Caco-2 (cell line): ENCODE data around the gene SNCA. TPM values are rescaled to one million over a fixed set of nuclear protein-coding genes. Genes with fewer than 3 reads are reported as not detected.

Experiments used
- BruUV-seq: library from RNA; stranded (reverse); fragments of 400-500 nt; replicated peaks from 2 replicates; lab custom pipeline; 2021; lab: Mats Ljungman, UMichigan
- CTCF ChIA-PET: fragments of 300-600 bp; sonication (Branson Sonifier 250); formaldehyde crosslinking; loops from one replicate; lab custom pipeline; 2022; ENCODE audit warnings: antibody characterized with exemption; lab: Charles Lee
- POLR2A ChIA-PET: fragments of 300-600 bp; sonication (Branson Sonifier 250); formaldehyde crosslinking; loops from one replicate; lab custom pipeline; 2022; ENCODE audit warnings: antibody characterized with exemption; lab: Charles Lee
- DNase-seq, 2 experiments: peaks; one replicate each; pipeline versions ENCODE4 v3.0.0 to v3.0.0-alpha.2; 2020 to 2022
- H3K27me3 ChIP-seq: replicated peaks from 2 replicates; pipeline ENCODE4 v1.6.0; 2011; ENCODE audit warnings: low read length; ENCODE audit not compliant: control insufficient read depth, insufficient read depth
- H3K36me3 ChIP-seq: 2 replicates; pipeline ENCODE4 v1.5.1; 2011; ENCODE audit warnings: low read length; ENCODE audit not compliant: control insufficient read depth, insufficient read depth
- H3K4me1 ChIP-seq: fragments of 250-450 bp; sonication (Bioruptor Pico); 2 replicates; pipeline ENCODE4 v1.5.1; 2020; ENCODE audit warnings: mild to moderate bottlenecking
- H3K4me3 ChIP-seq: 2 replicates; pipeline ENCODE4 v1.5.1; 2011; ENCODE audit warnings: low read depth, mild to moderate bottlenecking, control low read depth, low read length
- H3K9me3 ChIP-seq: fragments of 250-450 bp; sonication (Bioruptor Pico); 2 replicates; pipeline ENCODE4 v1.5.1; 2020; ENCODE audit warnings: mild to moderate bottlenecking, moderate library complexity
- H3K27ac Mint-ChIP-seq: one replicate; pipeline ENCODE4 v1.8.0; 2022; ENCODE audit warnings: mixed read lengths; ENCODE audit not compliant: unreplicated experiment
- H3K27me3 Mint-ChIP-seq: one replicate; pipeline ENCODE4 v1.8.0; 2022; ENCODE audit warnings: mixed read lengths; ENCODE audit not compliant: insufficient read depth, unreplicated experiment
- H3K36me3 Mint-ChIP-seq: one replicate; pipeline ENCODE4 v1.8.0; 2022; ENCODE audit warnings: mild to moderate bottlenecking, mixed read lengths; ENCODE audit not compliant: insufficient read depth, unreplicated experiment
- H3K4me1 Mint-ChIP-seq: one replicate; pipeline ENCODE4 v1.8.0; 2022; ENCODE audit warnings: low read depth, mixed read lengths; ENCODE audit not compliant: unreplicated experiment
- H3K4me3 Mint-ChIP-seq: one replicate; pipeline ENCODE4 v1.8.0; 2022; ENCODE audit warnings: mild to moderate bottlenecking, moderate library complexity, mixed read lengths; ENCODE audit not compliant: unreplicated experiment
- H3K9me3 Mint-ChIP-seq: one replicate; pipeline ENCODE4 v1.8.0; 2022; ENCODE audit warnings: mixed read lengths; ENCODE audit not compliant: unreplicated experiment
- CTCF ChIP-seq, 2 experiments: fragments of 200-600 bp in 1 of 2; IDR thresholded peaks; 1 replicate in 1 of 2; 2 replicates in 1 of 2; pipeline versions ENCODE4 v1.5.1 to v1.8.0; 2011 to 2022; ENCODE audit warnings: antibody characterized with exemption in 1 of 2, control low read depth in 1 of 2, inconsistent platforms in 1 of 2, low read depth in 1 of 2, low read length in 1 of 2, mild to moderate bottlenecking in 1 of 2, moderate library complexity in 1 of 2; ENCODE audit not compliant: insufficient read depth in 1 of 2, severe bottlenecking in 1 of 2, unreplicated experiment in 1 of 2
- intact Hi-C: fragments of 100-400 bp; cut with micrococcal nuclease; formaldehyde crosslinking; loops from one replicate; pipeline ENCODE4 v1.10.0; 2022; ENCODE audit not compliant: unreplicated experiment
- total RNA-seq: library from RNA; stranded (reverse); gene quantifications from 2 replicates; pipeline ENCODE4 v1.2.3, GENCODE V29; 2022

SNCA gene
- total RNA-seq, 1 experiment from 2014 or later = 8.4 TPM

- Histone ChIP-seq H3K4me3 (no peak overlapping the region), H3K4me1 (no peaks in the 10 kb centered on the region), H3K36me3 (no peaks in the 10 kb centered on the region), H3K27me3 (no peaks in the 10 kb centered on the region), H3K9me3 (no peaks in the 10 kb centered on the region)
- ChIA-PET POLR2A (no interaction called here), CTCF (no interaction called here)
- BruUV-seq = no TSS peak
- Mint-ChIP-seq H3K36me3 (no peaks in the 10 kb centered on the region), H3K4me3 (no peak overlapping the region), H3K27ac (no peak overlapping the region), H3K4me1 (no peaks in the 10 kb centered on the region), H3K9me3 (no peaks in the 10 kb centered on the region), H3K27me3 (no peaks in the 10 kb centered on the region)
- DNase-seq = no peak
- intact Hi-C loops = no loop called here
- TF ChIP-seq CTCF (IDR thresholded peaks at IDR 0.05; ENCODE audit: insufficient read depth in 1 of 2, low read depth in 1 of 2, low read length in 1 of 2, severe bottlenecking in 1 of 2, unreplicated experiment in 1 of 2) = no peak
Observed at GRCh38 chr4:89814362-89814761, 22.6 kb downstream of the SNCA start.

- ChIA-PET POLR2A (no interaction called here), CTCF (no interaction called here)
- no peaks in the 10 kb centered on the region for H3K27me3 Mint-ChIP-seq
Observed at GRCh38 chr4:89813197-89813596, 23.8 kb downstream of the SNCA start.

GRCh38 chr4:89807441-89808140 lies 29.4 kb downstream of the SNCA start:
- no peak overlapping the region for H3K4me3 Mint-ChIP-seq
- intact Hi-C loops = no loop called here
- no peak for DNase-seq
- H3K36me3 Mint-ChIP-seq = no peaks in the 10 kb centered on the region
- no peaks in the 10 kb centered on the region for H3K9me3 Mint-ChIP-seq
- no peaks in the 10 kb centered on the region for H3K27me3 Mint-ChIP-seq
- H3K4me3 ChIP-seq = no peak overlapping the region
- CTCF ChIA-PET = interaction anchor here (0.6 kb wide), 1 partner anchor 253 kb away, joined by 3 read pairs; no protein-coding TSS in a partner anchor
- no peaks in the 10 kb centered on the region for H3K36me3 ChIP-seq
- no peaks in the 10 kb centered on the region for H3K4me1 Mint-ChIP-seq
- H3K9me3 ChIP-seq = no peaks in the 10 kb centered on the region
- no peak for TF ChIP-seq CTCF (IDR thresholded peaks at IDR 0.05; ENCODE audit: insufficient read depth in 1 of 2, low read depth in 1 of 2, low read length in 1 of 2, severe bottlenecking in 1 of 2, unreplicated experiment in 1 of 2)
- POLR2A ChIA-PET = no interaction called here
- no peak overlapping the region for H3K27ac Mint-ChIP-seq
- BruUV-seq = no TSS peak
- no peaks in the 10 kb centered on the region for H3K27me3 ChIP-seq
- H3K4me1 ChIP-seq = no peaks in the 10 kb centered on the region

More at GRCh38 chr4:89813197-89813596, 23.8 kb downstream of the SNCA start:
- no peak for DNase-seq
- Histone ChIP-seq H3K4me3 (no peak overlapping the region), H3K27me3 (no peaks in the 10 kb centered on the region), H3K4me1 (no peaks in the 10 kb centered on the region), H3K36me3 (no peaks in the 10 kb centered on the region), H3K9me3 (no peaks in the 10 kb centered on the region)
- no peak for TF ChIP-seq CTCF (IDR thresholded peaks at IDR 0.05; ENCODE audit: insufficient read depth in 1 of 2, low read depth in 1 of 2, low read length in 1 of 2, severe bottlenecking in 1 of 2, unreplicated experiment in 1 of 2)
- H3K4me1 Mint-ChIP-seq = no peaks in the 10 kb centered on the region
- H3K27ac Mint-ChIP-seq = no peak overlapping the region
- H3K4me3 Mint-ChIP-seq = no peak overlapping the region
- no peaks in the 10 kb centered on the region for H3K36me3 Mint-ChIP-seq
- no peaks in the 10 kb centered on the region for H3K9me3 Mint-ChIP-seq
- BruUV-seq = no TSS peak
- intact Hi-C loops = no loop called here
